B cell (primary cell): ENCODE results near the gene ATXN7L3. TPM values are rescaled to one million over a fixed set of nuclear protein-coding genes. Genes with fewer than 3 reads are reported as not detected.
A peak's percentile ranks its signal among the peaks of the same experiment; 100 is the strongest.

ENCODE experiments used
- ATAC-seq: fragments of 200-7000 bp; cut with Tn5 transposase; one replicate; pipeline ENCODE4 v1.10.0; 2021; ENCODE audit warnings: low read depth, mild to moderate bottlenecking, moderate number of reproducible peaks, moderate library complexity
- CTCF ChIA-PET: fragments of 350-600 bp; sonication (Branson Sonifier 250); formaldehyde crosslinking; loops from one replicate; lab custom pipeline; 2021; ENCODE audit warnings: antibody characterized with exemption, inconsistent platforms; lab: Charles Lee
- POLR2A ChIA-PET: fragments of 350-600 bp; sonication (Branson Sonifier 250); formaldehyde crosslinking; loops from one replicate; lab custom pipeline; 2021; ENCODE audit warnings: antibody characterized with exemption; lab: Charles Lee
- DNase-seq: peaks from one replicate; pipeline ENCODE4 v3.0.0; 2013
- H2AFZ ChIP-seq: 2 replicates; pipeline ENCODE4 v1.6.1; 2012; ENCODE audit warnings: mild to moderate bottlenecking, low read depth, low read length; ENCODE audit not compliant: insufficient read depth, poor library complexity, severe bottlenecking
- H3K27ac ChIP-seq, 2 donors: 1 replicate in 1 of 2; 2 replicates in 1 of 2; pipeline ENCODE4 v1.5.1; 2012 to 2013; ENCODE audit warnings: low read length in 2 of 2, mild to moderate bottlenecking in 2 of 2, moderate library complexity in 1 of 2
- H3K27me3 ChIP-seq, 4 experiments: fragments of 200-600 bp in 1 of 4; sonication (generic) in 1 of 4; replicated peaks in 1 of 4; 1 replicate in 2 of 4; 2 replicates in 2 of 4; pipeline versions ENCODE4 v1.6.1 to v1.7.0; 2013 to 2016; ENCODE audit warnings: low read length in 3 of 4, mild to moderate bottlenecking in 2 of 4, mixed read lengths in 1 of 4, moderate library complexity in 1 of 4; ENCODE audit not compliant: insufficient read depth in 4 of 4, control insufficient read depth in 3 of 4; ENCODE audit errors: control extremely low read depth in 1 of 4
- H3K36me3 ChIP-seq, 2 experiments: replicated peaks in 1 of 2; 1 replicate in 1 of 2; 2 replicates in 1 of 2; pipeline versions ENCODE4 v1.6.1 to v1.7.1; 2013; ENCODE audit warnings: low read length in 1 of 2; ENCODE audit not compliant: insufficient read depth in 2 of 2, control insufficient read depth in 1 of 2; ENCODE audit errors: control extremely low read depth in 1 of 2, extremely low read depth in 1 of 2
- H3K4me1 ChIP-seq, 2 donors: fragments of 200-600 bp in 1 of 2; sonication (generic) in 1 of 2; 1 replicate in 1 of 2; 2 replicates in 1 of 2; pipeline versions ENCODE4 v1.5.1 to v1.6.1; 2013 to 2017; ENCODE audit warnings: low read length in 2 of 2; ENCODE audit not compliant: control insufficient read depth in 2 of 2, insufficient read depth in 2 of 2
- H3K4me2 ChIP-seq: replicated peaks from 2 replicates; pipeline ENCODE3; 2012; ENCODE audit warnings: mild to moderate bottlenecking, low read depth, low read length; ENCODE audit not compliant: poor library complexity, severe bottlenecking
- H3K4me3 ChIP-seq, 5 experiments: fragments of 200-600 bp in 1 of 5; sonication (generic) in 1 of 5; 1 replicate in 3 of 5; 2 replicates in 2 of 5; pipeline versions ENCODE4 v1.5.1 to v1.7.0; 2011 to 2016; ENCODE audit warnings: low read length in 4 of 5, mild to moderate bottlenecking in 4 of 5, low read depth in 2 of 5, control low read depth in 1 of 5, moderate library complexity in 1 of 5; ENCODE audit not compliant: insufficient read depth in 1 of 5; ENCODE audit errors: control extremely low read depth in 1 of 5, extremely low read depth in 1 of 5
- H3K79me2 ChIP-seq: fragments of 200-600 bp; sonication (generic); one replicate; pipeline ENCODE4 v1.6.0; 2016; ENCODE audit warnings: low read length; ENCODE audit not compliant: control insufficient read depth, insufficient read depth
- H3K9ac ChIP-seq: fragments of 200-600 bp; sonication (generic); 2 replicates; pipeline ENCODE4 v1.6.1; 2017; ENCODE audit warnings: mild to moderate bottlenecking, low read length, moderate library complexity
- H3K9me3 ChIP-seq, 3 donors: one replicate each; pipeline versions ENCODE4 v1.6.1 to v1.7.1; 2013; ENCODE audit warnings: low read length in 2 of 3; ENCODE audit not compliant: control insufficient read depth in 2 of 3, insufficient read depth in 1 of 3; ENCODE audit errors: control extremely low read depth in 1 of 3
- H4K20me1 ChIP-seq: 2 replicates; pipeline ENCODE4 v1.6.0; 2012; ENCODE audit warnings: mild to moderate bottlenecking, low read length; ENCODE audit not compliant: insufficient read depth, control insufficient read depth, poor library complexity, severe bottlenecking
- H3K27ac Mint-ChIP-seq: one replicate; pipeline ENCODE4 v1.8.0; 2021; ENCODE audit warnings: mixed read lengths
- H3K27me3 Mint-ChIP-seq: one replicate; pipeline ENCODE4 v1.8.0; 2021; ENCODE audit warnings: mixed read lengths
- H3K4me1 Mint-ChIP-seq: one replicate; pipeline ENCODE4 v1.8.0; 2021; ENCODE audit warnings: mixed read lengths
- H3K4me3 Mint-ChIP-seq: one replicate; pipeline ENCODE4 v1.8.0; 2021; ENCODE audit warnings: mixed read lengths
- H3K9me3 Mint-ChIP-seq: one replicate; pipeline ENCODE4 v1.8.0; 2022; ENCODE audit warnings: mixed read lengths; ENCODE audit not compliant: insufficient read depth
- EZH2 ChIP-seq: IDR thresholded peaks from 2 replicates; pipeline ENCODE4 v1.6.1; 2012; ENCODE audit warnings: borderline replicate concordance, low read depth, mild to moderate bottlenecking, moderate library complexity, low read length; ENCODE audit not compliant: insufficient read depth, poor library complexity, severe bottlenecking
- WGBS: methylation state at CpG from one replicate; pipeline ENCODE4 v1.1.5; 2013; ENCODE audit warnings: missing lambda C conversion rate; ENCODE audit not compliant: insufficient coverage; 5-methylcytosine and 5-hydroxymethylcytosine counted together
- intact Hi-C: fragments of 100-400 bp; cut with micrococcal nuclease; formaldehyde crosslinking; loops from one replicate; pipeline ENCODE4 v1.10.0; 2022
- polyA plus RNA-seq: library from polyadenylated mRNA; depleted of rRNA; stranded (reverse); fragments of >200 nt; gene quantifications from 2 replicates; pipeline ENCODE4 v1.2.3, GENCODE V29; 2012
- total RNA-seq, 2 donors: library from RNA; stranded (reverse); fragments of 120-200 nt in 1 of 2; gene quantifications; 1 replicate in 1 of 2; 2 replicates in 1 of 2; pipeline versions ENCODE4 v1.2.3 to v1.2.4, GENCODE V29; 2013 to 2022
- TF ChIP-seq, protein P1 (sequence below): fragments of 200-600 bp; IDR thresholded peaks from one replicate; pipeline ENCODE4 v1.8.0; 2022; ENCODE audit warnings: antibody characterized with exemption, mild to moderate bottlenecking

Gene ATXN7L3
- total and polyA plus RNA-seq, 2 donors (not counting 1 experiment from before 2014, with no cell fraction given): 63.6 to 107 TPM

- Histone ChIP-seq H3K4me1 (peaks cover 16 to 20% of the 10 kb centered on the region in 2 donors), H3K4me2 (no peak overlapping the region), H4K20me1 (peaks cover 24% of the 10 kb centered on the region), H3K27ac (no peak overlapping the region), H3K9ac (no peak overlapping the region), H3K9me3 (no peaks in the 10 kb centered on the region), H2AFZ (no peak overlapping the region), H3K27me3 (no peaks in the 10 kb centered on the region), H3K4me3 (no peak overlapping the region), H3K36me3 (peaks cover 5 to 49% of the 10 kb centered on the region in 2 experiments), H3K79me2 (peaks cover 46% of the 10 kb centered on the region)
- CTCF ChIA-PET: interaction anchor here (1.4 kb wide), 1 partner anchor 12 kb away, joined by 4 read pairs; no protein-coding TSS in a partner anchor
- peak overlapping the region; percentile 4 for H3K4me3 Mint-ChIP-seq
- no peak for DNase-seq
- intact Hi-C loops: no loop called here
- H3K4me1 Mint-ChIP-seq: peaks cover 27% of the 10 kb centered on the region
- H3K27ac Mint-ChIP-seq: peak overlapping the region; percentile 12
- 97% methylated on average over 5 of the region's 10 CpGs for WGBS
- no peaks in the 10 kb centered on the region for H3K27me3 Mint-ChIP-seq
- POLR2A ChIA-PET: interaction anchor here (1.0 kb wide), 1 partner anchor 29 kb away, joined by 4 read pairs; the partner anchor contains the start of gene UBTF
- TF ChIP-seq EZH2: no peak
- TF ChIP-seq, protein P1, sequence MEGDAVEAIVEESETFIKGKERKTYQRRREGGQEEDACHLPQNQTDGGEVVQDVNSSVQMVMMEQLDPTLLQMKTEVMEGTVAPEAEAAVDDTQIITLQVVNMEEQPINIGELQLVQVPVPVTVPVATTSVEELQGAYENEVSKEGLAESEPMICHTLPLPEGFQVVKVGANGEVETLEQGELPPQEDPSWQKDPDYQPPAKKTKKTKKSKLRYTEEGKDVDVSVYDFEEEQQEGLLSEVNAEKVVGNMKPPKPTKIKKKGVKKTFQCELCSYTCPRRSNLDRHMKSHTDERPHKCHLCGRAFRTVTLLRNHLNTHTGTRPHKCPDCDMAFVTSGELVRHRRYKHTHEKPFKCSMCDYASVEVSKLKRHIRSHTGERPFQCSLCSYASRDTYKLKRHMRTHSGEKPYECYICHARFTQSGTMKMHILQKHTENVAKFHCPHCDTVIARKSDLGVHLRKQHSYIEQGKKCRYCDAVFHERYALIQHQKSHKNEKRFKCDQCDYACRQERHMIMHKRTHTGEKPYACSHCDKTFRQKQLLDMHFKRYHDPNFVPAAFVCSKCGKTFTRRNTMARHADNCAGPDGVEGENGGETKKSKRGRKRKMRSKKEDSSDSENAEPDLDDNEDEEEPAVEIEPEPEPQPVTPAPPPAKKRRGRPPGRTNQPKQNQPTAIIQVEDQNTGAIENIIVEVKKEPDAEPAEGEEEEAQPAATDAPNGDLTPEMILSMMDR: no peak
- no peaks in the 10 kb centered on the region for H3K9me3 Mint-ChIP-seq
- no peak for ATAC-seq
Observed at GRCh38 chr17:44190481-44190880, 9.2 kb downstream of the ATXN7L3 start.

- POLR2A ChIA-PET: interaction anchor here (0.9 kb wide), 1 partner anchor 11 kb away, joined by 12 read pairs; the partner anchor contains the start of gene ATXN7L3
- Histone ChIP-seq H3K9ac (no peak overlapping the region), H3K27ac (peak overlapping the region in 1 of 2 donors; percentile 97), H2AFZ (no peak overlapping the region), H3K27me3 (no peaks in the 10 kb centered on the region), H3K4me2 (peak overlapping the region; percentile 88), H3K4me3 (no peak overlapping the region), H3K9me3 (no peaks in the 10 kb centered on the region), H3K79me2 (peaks cover 52% of the 10 kb centered on the region), H3K4me1 (peaks cover 22 to 26% of the 10 kb centered on the region in 2 donors), H4K20me1 (peaks cover 39% of the 10 kb centered on the region), H3K36me3 (peaks cover 0 to 33% of the 10 kb centered on the region in 2 experiments)
- WGBS: 93% methylated on average over 3 of the region's 12 CpGs
- ATAC-seq: no peak
- peak overlapping the region; percentile 100 for H3K27ac Mint-ChIP-seq
- no peaks in the 10 kb centered on the region for H3K27me3 Mint-ChIP-seq
- DNase-seq: no peak
- H3K4me3 Mint-ChIP-seq: peak overlapping the region; percentile 98
- CTCF ChIA-PET: interaction anchor here (1.0 to 1.4 kb wide), 4 partner anchors 9 to 47 kb away, joined by 4 to 5 read pairs (median 4); partner anchors contain the start of gene HROB
- intact Hi-C loops: no loop called here
- peaks cover 34% of the 10 kb centered on the region for H3K4me1 Mint-ChIP-seq
- TF ChIP-seq, protein P1: no peak
- no peak for TF ChIP-seq EZH2
- H3K9me3 Mint-ChIP-seq: no peaks in the 10 kb centered on the region
Observed at GRCh38 chr17:44188576-44189403, 10.9 kb downstream of the ATXN7L3 start.
